IMR-90 (cell line): ENCODE data around the gene NDUFV3. TPM values are rescaled to one million over a fixed set of nuclear protein-coding genes. Genes with fewer than 3 reads are reported as not detected.
A peak's percentile ranks its signal among the peaks of the same experiment; 100 is the strongest.

ENCODE experiments used
- ATAC-seq: fragments of 200-7000 bp; cut with Tn5 transposase; 2 replicates; pipeline ENCODE4 v1.9.1; 2020; ENCODE audit warnings: low read depth, mild to moderate bottlenecking, moderate library complexity
- BruUV-seq: library from RNA; stranded (reverse); fragments of 400-500 nt; replicated peaks from 2 replicates; lab custom pipeline; 2021; lab: Mats Ljungman, UMichigan
- CTCF ChIA-PET: fragments of 300-600 bp; formaldehyde crosslinking; extraction: SDS; loops from one replicate; lab custom pipeline; 2021; ENCODE audit warnings: antibody characterized with exemption; lab: Yijun Ruan, JAX
- POLR2A ChIA-PET: fragments of 300-600 bp; sonication (Branson Sonifier 250); formaldehyde crosslinking; loops from one replicate; lab custom pipeline; 2022; ENCODE audit warnings: antibody characterized with exemption; ENCODE audit not compliant: unreplicated experiment; lab: Charles Lee
- DNase-seq: peaks from one replicate; pipeline ENCODE4 v3.0.0; 2013
- H2AFZ ChIP-seq: replicated peaks from 2 replicates; pipeline ENCODE3; 2013; ENCODE audit warnings: low read length, mild to moderate bottlenecking; ENCODE audit not compliant: poor library complexity
- H2AK5ac ChIP-seq: 2 replicates; pipeline ENCODE4 v1.6.1; 2013; ENCODE audit warnings: low read depth, low read length, inconsistent platforms
- H2AK9ac ChIP-seq: replicated peaks from 2 replicates; pipeline ENCODE3; 2013; ENCODE audit warnings: mild to moderate bottlenecking, low read depth, low read length, moderate library complexity; ENCODE audit not compliant: poor library complexity
- H2BK120ac ChIP-seq: 2 replicates; pipeline ENCODE4 v1.6.1; 2013; ENCODE audit warnings: low read depth, low read length, inconsistent platforms
- H2BK15ac ChIP-seq: 3 replicates; pipeline ENCODE4 v1.6.1; 2013; ENCODE audit warnings: low read depth, low read length, inconsistent platforms
- H2BK20ac ChIP-seq: 2 replicates; pipeline ENCODE4 v1.6.1; 2013; ENCODE audit warnings: low read depth, mild to moderate bottlenecking, inconsistent platforms, low read length, moderate library complexity
- H2BK5ac ChIP-seq: 2 replicates; pipeline ENCODE4 v1.6.1; 2013; ENCODE audit warnings: mild to moderate bottlenecking, low read depth, low read length, inconsistent platforms; ENCODE audit not compliant: poor library complexity, severe bottlenecking
- H3K14ac ChIP-seq: replicated peaks from 2 replicates; pipeline ENCODE4 v1.6.1; 2013; ENCODE audit warnings: low read depth, low read length, inconsistent platforms
- H3K18ac ChIP-seq: 2 replicates; pipeline ENCODE4 v1.6.1; 2013; ENCODE audit warnings: low read depth, low read length, control low read depth
- H3K23ac ChIP-seq: 2 replicates; pipeline ENCODE4 v1.6.1; 2013; ENCODE audit warnings: low read depth, low read length, inconsistent platforms
- H3K27ac ChIP-seq: 2 replicates; pipeline ENCODE4 v1.5.1; 2013; ENCODE audit warnings: mild to moderate bottlenecking, control low read depth, low read length; ENCODE audit not compliant: insufficient read depth
- H3K27me3 ChIP-seq: 2 replicates; pipeline ENCODE4 v1.6.1; 2013; ENCODE audit warnings: low read length; ENCODE audit not compliant: control insufficient read depth, insufficient read depth
- H3K36me3 ChIP-seq: 2 replicates; pipeline ENCODE4 v1.6.1; 2013; ENCODE audit warnings: low read length, mixed read lengths; ENCODE audit not compliant: control insufficient read depth, insufficient read depth
- H3K4ac ChIP-seq: 2 replicates; pipeline ENCODE4 v1.6.1; 2013; ENCODE audit warnings: low read depth, low read length, inconsistent platforms
- H3K4me1 ChIP-seq: 2 replicates; pipeline ENCODE4 v1.6.1; 2013; ENCODE audit warnings: low read length, mixed read lengths; ENCODE audit not compliant: control insufficient read depth, insufficient read depth
- H3K4me2 ChIP-seq: 2 replicates; pipeline ENCODE4 v1.6.1; 2013; ENCODE audit warnings: low read depth, mild to moderate bottlenecking, control low read depth, low read length, moderate library complexity
- H3K4me3 ChIP-seq: 2 replicates; pipeline ENCODE4 v1.5.1; 2013; ENCODE audit warnings: low read depth, mild to moderate bottlenecking, control low read depth, low read length, moderate library complexity; ENCODE audit not compliant: insufficient read depth
- H3K56ac ChIP-seq: 2 replicates; pipeline ENCODE4 v1.6.1; 2013; ENCODE audit warnings: low read length, inconsistent platforms; ENCODE audit not compliant: insufficient read depth; ENCODE audit errors: extremely low read depth
- H3K79me1 ChIP-seq, 2 experiments: 2 replicates each; pipeline ENCODE4 v1.6.1; 2013; ENCODE audit warnings: low read length in 2 of 2, inconsistent platforms in 1 of 2, low read depth in 1 of 2
- H3K9ac ChIP-seq: 2 replicates; pipeline ENCODE4 v1.6.1; 2013; ENCODE audit warnings: low read depth, low read length, control low read depth
- H3K9me1 ChIP-seq: 2 replicates; pipeline ENCODE4 v1.6.1; 2013; ENCODE audit warnings: low read length, inconsistent platforms; ENCODE audit not compliant: insufficient read depth
- H3K9me3 ChIP-seq: 2 replicates; pipeline ENCODE4 v1.6.1; 2013; ENCODE audit warnings: low read length; ENCODE audit not compliant: control insufficient read depth, insufficient read depth
- H4K20me1 ChIP-seq: 2 replicates; pipeline ENCODE4 v1.6.1; 2013; ENCODE audit warnings: low read length, inconsistent platforms; ENCODE audit not compliant: insufficient read depth
- H4K5ac ChIP-seq: 2 replicates; pipeline ENCODE4 v1.6.1; 2013; ENCODE audit warnings: mild to moderate bottlenecking, low read depth, low read length, control low read depth
- H4K8ac ChIP-seq, 2 experiments: 2 replicates each; pipeline ENCODE4 v1.6.1; 2013; ENCODE audit warnings: low read depth in 2 of 2, low read length in 2 of 2, control low read depth in 1 of 2, inconsistent platforms in 1 of 2
- H4K91ac ChIP-seq: 2 replicates; pipeline ENCODE4 v1.6.1; 2013; ENCODE audit warnings: low read depth, low read length, inconsistent platforms; ENCODE audit not compliant: insufficient read depth
- BHLHE40 ChIP-seq: fragments of 150-350 bp; IDR thresholded peaks from 2 replicates; pipeline ENCODE4 v1.6.1; 2016; ENCODE audit warnings: mild to moderate bottlenecking, low read depth, low read length
- CTCF ChIP-seq: conservative IDR thresholded peaks from 2 replicates; pipeline ENCODE4 v1.5.1; 2012; ENCODE audit warnings: mild to moderate bottlenecking, low read depth, low read length, improper control_type of control experiment
- MAFK ChIP-seq: IDR thresholded peaks from 2 replicates; pipeline ENCODE4 v1.6.1; 2012; ENCODE audit warnings: low read depth, low read length, improper control_type of control experiment
- MAZ ChIP-seq: IDR thresholded peaks from 2 replicates; pipeline ENCODE4 v1.6.1; 2012; ENCODE audit warnings: low read depth, mild to moderate bottlenecking, low read length, improper control_type of control experiment, moderate library complexity, borderline replicate concordance
- MXI1 ChIP-seq: IDR thresholded peaks from 2 replicates; pipeline ENCODE4 v1.6.1; 2012; ENCODE audit warnings: low read depth, mild to moderate bottlenecking, low read length, moderate library complexity, borderline replicate concordance
- RAD21 ChIP-seq: IDR thresholded peaks from 2 replicates; pipeline ENCODE4 v1.6.1; 2012; ENCODE audit warnings: low read length, improper control_type of control experiment
- SMC3 ChIP-seq: fragments of 150-350 bp; IDR thresholded peaks from 2 replicates; pipeline ENCODE4 v1.6.1; 2016; ENCODE audit warnings: low read depth, mild to moderate bottlenecking, antibody characterized with exemption, low read length, moderate library complexity
- WGBS, 2 experiments: methylation state at CpG; one replicate each; pipeline versions ENCODE4 v1.1.5 to v1.1.7; 2013; ENCODE audit warnings: missing lambda C conversion rate in 2 of 2; ENCODE audit not compliant: insufficient read length in 1 of 2; ENCODE audit errors: extremely low coverage in 2 of 2; 5-methylcytosine and 5-hydroxymethylcytosine counted together
- dilution Hi-C: fragments of 300-500 bp; cut with HindIII; formaldehyde crosslinking; loops from one replicate; pipeline ENCODE4 v1.14.3; 2018; ENCODE audit warnings: low sequenced_read_pairs; ENCODE audit not compliant: unreplicated experiment
- in situ Hi-C: fragments of 300-500 bp; cut with MboI; formaldehyde crosslinking; loops from 3 replicates; pipeline ENCODE4 v1.14.3; 2019; ENCODE audit warnings: low sequenced_read_pairs, inconsistent platforms, mixed read lengths
- intact Hi-C: fragments of 100-400 bp; cut with micrococcal nuclease; formaldehyde crosslinking; loops from 2 replicates; pipeline ENCODE4 v1.10.0; 2022
- polyA plus RNA-seq, 3 experiments: library from polyadenylated mRNA; depleted of rRNA; stranded (reverse); fragments of >200 nt; gene quantifications; 2 replicates each; pipeline ENCODE4 v1.2.3, GENCODE V29; 2012; ENCODE audit warnings: low replicate concordance in 1 of 3
- total RNA-seq: library from RNA; depleted of rRNA; stranded (reverse); fragments of >200 nt; gene quantifications from 2 replicates; pipeline ENCODE4 v1.2.3, GENCODE V29; 2012

The NDUFV3 gene
- total and polyA plus RNA-seq, 2 of the 4 experiments (the other 2 are of a cell fraction), result 38.5 to 55.6 TPM

GRCh38 chr21:42923553-42924432, 30.7 kb downstream of the NDUFV3 start:
- dilution Hi-C loops, result no loop called here
- 23% methylated on average over 9 of the region's 18 CpGs; no CpG with 5 or more reads in 1 of the 2 experiments for WGBS, 2 experiments
- H4K5ac ChIP-seq, result peak overlapping the region; percentile 87

More at GRCh38 chr21:42923553-42924432, 30.7 kb downstream of the NDUFV3 start:
- Histone ChIP-seq H3K4me2 (peak overlapping the region; percentile 19; the same call in 1 of the 2 replicates), H2AFZ (peak overlapping the region; percentile 94), H2BK120ac (peak overlapping the region; percentile 73), H3K18ac (peak overlapping the region; percentile 28), H2BK20ac (peak overlapping the region; percentile 55; the same call in 1 of the 2 replicates), H3K79me1 (no peaks in the 10 kb centered on the region), H4K8ac (peak overlapping the region; percentile 89 to 98), H3K14ac (peak overlapping the region; percentile 59), H3K9me1 (no peaks in the 10 kb centered on the region), H3K56ac (0 out of 2 replicates have a peak overlapping the region, but pooled peaks have one; percentile 17), H3K36me3 (no peaks in the 10 kb centered on the region), H3K23ac (no peak overlapping the region), H3K27ac (peak overlapping the region; percentile 66), H2AK5ac (peak overlapping the region; percentile 89), H3K4ac (peak overlapping the region; percentile 75), H4K20me1 (no peaks in the 10 kb centered on the region), H2BK15ac (peak overlapping the region; percentile 81), H3K4me3 (no peak overlapping the region), H2AK9ac (peak overlapping the region; percentile 95), H3K9me3 (no peaks in the 10 kb centered on the region), H3K4me1 (peaks cover 3% of the 10 kb centered on the region), H3K9ac (peak overlapping the region; percentile 61), H2BK5ac (peak overlapping the region; percentile 17), H3K27me3 (no peaks in the 10 kb centered on the region), H4K91ac (peak overlapping the region; percentile 78)
- no TSS peak for BruUV-seq
- ATAC-seq (peak; percentile 96), DNase-seq (peak; percentile 86)
- intact Hi-C loops, result no loop called here
- POLR2A ChIA-PET, result no interaction called here
- in situ Hi-C loops, result no loop called here
- TF ChIP-seq SMC3 (peak; percentile 93), RAD21 (peak; percentile 94), BHLHE40 (no peak), MXI1 (0 out of 2 replicates have a peak, but pooled peaks have one; percentile 11), MAZ (peak; percentile 26; the same call in 1 of the 2 replicates), CTCF (peak; percentile 93), MAFK (no peak)
- CTCF ChIA-PET, result no interaction called here
